T-cell (primary cell): Measurements from ENCODE around the gene OR8S1. TPM values are rescaled to one million over a fixed set of nuclear protein-coding genes. Genes with fewer than 3 reads are reported as not detected.
A peak's percentile ranks its signal among the peaks of the same experiment; 100 is the strongest.
"Not testable (repeated sequence)": the region's sequence is repeated elsewhere in the genome, so short reads cannot be mapped to it uniquely, and the experiment has no call there.

ENCODE experiments used
- ATAC-seq, 4 experiments: fragments of 200-7000 bp in 3 of 4; fragments of 150-1000 bp in 1 of 4; cut with Tn5 transposase; replicated peaks in 1 of 4; 1 replicate in 3 of 4; 2 replicates in 1 of 4; pipeline ENCODE4 v1.10.0; 2021; ENCODE audit warnings: moderate library complexity in 3 of 4, mild to moderate bottlenecking in 2 of 4, moderate number of reproducible peaks in 1 of 4
- CTCF ChIA-PET, 2 donors: fragments of 300-600 bp; sonication (Branson Sonifier 250); formaldehyde crosslinking; loops; one replicate each; lab custom pipeline; 2022; ENCODE audit warnings: antibody characterized with exemption in 2 of 2; lab: Charles Lee
- POLR2A ChIA-PET, 2 donors: fragments of 300-600 bp; sonication (Branson Sonifier 250); formaldehyde crosslinking; loops; one replicate each; lab custom pipeline; 2022; ENCODE audit warnings: antibody characterized with exemption in 2 of 2; lab: Charles Lee
- DNase-seq, 35 experiments: peaks; one replicate each; pipeline versions ENCODE4 v3.0.0 to v3.0.0-alpha.2; 2013 to 2023
- H3K27ac ChIP-seq: one replicate; pipeline ENCODE4 v1.5.1; 2013; ENCODE audit warnings: low read length
- H3K27me3 ChIP-seq, 2 experiments: replicated peaks in 1 of 2; 1 replicate in 1 of 2; 2 replicates in 1 of 2; pipeline versions ENCODE4 v1.6.1 to v1.7.0; 2013; ENCODE audit warnings: low read length in 1 of 2, mixed read lengths in 1 of 2; ENCODE audit not compliant: control insufficient read depth in 2 of 2, insufficient read depth in 2 of 2; ENCODE audit errors: extremely low read depth in 1 of 2
- H3K36me3 ChIP-seq, 2 donors: 1 replicate in 1 of 2; 2 replicates in 1 of 2; pipeline versions ENCODE4 v1.6.1 to v1.7.0; 2013; ENCODE audit warnings: low read length in 1 of 2; ENCODE audit not compliant: control insufficient read depth in 2 of 2, insufficient read depth in 1 of 2; ENCODE audit errors: extremely low read depth in 1 of 2
- H3K4me1 ChIP-seq, 2 experiments: 1 replicate in 1 of 2; 2 replicates in 1 of 2; pipeline versions ENCODE4 v1.6.1 to v1.7.0; 2013; ENCODE audit warnings: low read length in 2 of 2, mixed read lengths in 1 of 2; ENCODE audit not compliant: insufficient read depth in 2 of 2, control insufficient read depth in 1 of 2; ENCODE audit errors: extremely low read depth in 1 of 2
- H3K4me3 ChIP-seq, 2 donors: 1 replicate in 1 of 2; 2 replicates in 1 of 2; pipeline versions ENCODE4 v1.5.1 to v1.7.0; 2013; ENCODE audit warnings: mild to moderate bottlenecking in 2 of 2, low read length in 1 of 2, moderate library complexity in 1 of 2; ENCODE audit not compliant: control insufficient read depth in 1 of 2; ENCODE audit errors: extremely low read depth in 1 of 2
- H3K9me3 ChIP-seq: 2 replicates; pipeline ENCODE4 v1.7.0; 2013
- H3K27ac Mint-ChIP-seq, 2 donors: one replicate each; pipeline ENCODE4 v1.8.0; 2020 to 2021; ENCODE audit warnings: mild to moderate bottlenecking in 2 of 2, mixed read lengths in 2 of 2
- H3K27me3 Mint-ChIP-seq, 2 donors: one replicate each; pipeline ENCODE4 v1.8.0; 2021 to 2022; ENCODE audit warnings: mixed read lengths in 2 of 2
- H3K36me3 Mint-ChIP-seq: one replicate; pipeline ENCODE4 v1.8.0; 2021; ENCODE audit warnings: mixed read lengths
- H3K4me1 Mint-ChIP-seq, 3 donors: one replicate each; pipeline ENCODE4 v1.8.0; 2020 to 2022; ENCODE audit warnings: mixed read lengths in 3 of 3, mild to moderate bottlenecking in 1 of 3
- H3K4me3 Mint-ChIP-seq, 3 donors: one replicate each; pipeline ENCODE4 v1.8.0; 2020 to 2022; ENCODE audit warnings: mild to moderate bottlenecking in 3 of 3, mixed read lengths in 3 of 3, moderate library complexity in 3 of 3
- H3K9me3 Mint-ChIP-seq, 3 donors: one replicate each; pipeline ENCODE4 v1.8.0; 2020 to 2022; ENCODE audit warnings: mixed read lengths in 3 of 3
- WGBS: methylation state at CpG from one replicate; pipeline ENCODE4 v1.1.5; 2013; ENCODE audit warnings: missing lambda C conversion rate; ENCODE audit not compliant: insufficient coverage; 5-methylcytosine and 5-hydroxymethylcytosine counted together
- total RNA-seq, 35 experiments: library from RNA in 6 of 35; stranded (reverse) in 6 of 35; fragments of 120-200 nt in 1 of 35; gene quantifications; one replicate each; pipeline versions ENCODE4 v1.2.1 to v1.2.4 and lab custom pipeline; 2013 to 2026

Gene OR8S1
- total RNA-seq, 5 donors from 2014 or later (not counting 1 experiment from before 2014, with no cell fraction given): not detected

- ATAC-seq, DNase-seq, H3K36me3 Mint-ChIP-seq, H3K4me1 ChIP-seq, H3K4me3 ChIP-seq, H3K4me1 Mint-ChIP-seq, H3K4me3 Mint-ChIP-seq, H3K27me3 Mint-ChIP-seq, H3K27me3 ChIP-seq, H3K36me3 ChIP-seq, H3K9me3 ChIP-seq, H3K27ac ChIP-seq, H3K9me3 Mint-ChIP-seq, CTCF ChIA-PET, POLR2A ChIA-PET, H3K27ac Mint-ChIP-seq: not testable (repeated sequence)
- no CpG with 5 or more reads among the region's 3 CpGs for WGBS
These were observed 21.6 kb downstream of the OR8S1 start for GRCh38 chr12:48547012-48547411.

- H3K27ac Mint-ChIP-seq, H3K9me3 Mint-ChIP-seq, H3K4me3 Mint-ChIP-seq, H3K4me3 ChIP-seq, CTCF ChIA-PET, ATAC-seq, H3K36me3 ChIP-seq, H3K27me3 ChIP-seq, H3K4me1 ChIP-seq, H3K36me3 Mint-ChIP-seq, POLR2A ChIA-PET, H3K9me3 ChIP-seq, DNase-seq, H3K27ac ChIP-seq: not testable (repeated sequence)
- peaks cover 0 to 19% (median 0%) of the 10 kb centered on the region in 3 donors for H3K4me1 Mint-ChIP-seq
- 79% methylated on average over 2 of the region's 13 CpGs for WGBS
- peaks cover 17 to 19% of the 10 kb centered on the region in 2 donors for H3K27me3 Mint-ChIP-seq
These were observed 26.2 kb downstream of the OR8S1 start for GRCh38 chr12:48551636-48552035.

GRCh38 chr12:48553666-48554343 is 28.4 kb downstream of the OR8S1 start:
- Mint-ChIP-seq H3K27me3 (peaks cover 12 to 24% of the 10 kb centered on the region in 2 donors), H3K4me1 (peaks cover 0 to 19% (median 0%) of the 10 kb centered on the region in 3 donors), H3K27ac (peak overlapping the region in 1 of 2 donors; percentile 43), H3K4me3 (peak overlapping the region in 1 of 3 donors; percentile 24)
- H3K36me3 ChIP-seq, ATAC-seq, H3K4me3 ChIP-seq, H3K9me3 Mint-ChIP-seq, H3K27ac ChIP-seq, H3K9me3 ChIP-seq, H3K36me3 Mint-ChIP-seq, CTCF ChIA-PET, H3K4me1 ChIP-seq: not testable (repeated sequence)
- DNase-seq: peak in 23 of 35 experiments; percentile 1 to 44 (median 7)
- peaks cover 2 to 10% of the 10 kb centered on the region in 2 experiments for H3K27me3 ChIP-seq
- 74% methylated on average over 5 of the region's 11 CpGs for WGBS
- POLR2A ChIA-PET: interaction anchor here in 1 of 2 donors (0.7 kb wide), 1 partner anchor 35 kb away, joined by 3 read pairs; no protein-coding TSS in a partner anchor

GRCh38 chr12:48556631-48557030 is 31.2 kb downstream of the OR8S1 start:
- Histone ChIP-seq H3K27me3 (peaks cover 2 to 13% of the 10 kb centered on the region in 2 experiments), H3K27ac (no peak overlapping the region), H3K9me3 (no peaks in the 10 kb centered on the region), H3K4me1 (no peaks in the 10 kb centered on the region), H3K4me3 (no peak overlapping the region), H3K36me3 (no peaks in the 10 kb centered on the region)
- Mint-ChIP-seq H3K4me3 (no peak overlapping the region), H3K27ac (no peak overlapping the region), H3K4me1 (peaks cover 0 to 19% (median 0%) of the 10 kb centered on the region in 3 donors), H3K36me3 (no peaks in the 10 kb centered on the region), H3K27me3 (peaks cover 23 to 31% of the 10 kb centered on the region in 2 donors), H3K9me3 (no peaks in the 10 kb centered on the region)
- ChIA-PET CTCF (interaction anchor here in 1 of 2 donors (0.5 kb wide), 1 partner anchor 1252 kb away, joined by 3 read pairs; no protein-coding TSS in a partner anchor), POLR2A (no interaction called here)
- WGBS: 71% methylated on average over 1 of the region's 6 CpGs
- ATAC-seq (no peak), DNase-seq (no peak)

- H3K27ac Mint-ChIP-seq: no peak overlapping the region
- H3K9me3 Mint-ChIP-seq: no peaks in the 10 kb centered on the region
- no peak overlapping the region for H3K27ac ChIP-seq
- H3K9me3 ChIP-seq: no peaks in the 10 kb centered on the region
- 71% methylated on average over 1 of the region's 4 CpGs for WGBS
- ChIA-PET CTCF (interaction anchor here in 1 of 2 donors (1.0 kb wide), 1 partner anchor 13 kb away, joined by 3 read pairs; no protein-coding TSS in a partner anchor), POLR2A (no interaction called here)
- ATAC-seq: no peak
- H3K4me3 ChIP-seq: no peak overlapping the region
- H3K36me3 ChIP-seq: no peaks in the 10 kb centered on the region
- no peak overlapping the region for H3K4me3 Mint-ChIP-seq
- peaks cover 22 to 26% of the 10 kb centered on the region in 2 donors for H3K27me3 Mint-ChIP-seq
- H3K4me1 Mint-ChIP-seq: peaks cover 0 to 13% (median 0%) of the 10 kb centered on the region in 3 donors
- no peak for DNase-seq
- H3K27me3 ChIP-seq: peaks cover 2 to 13% of the 10 kb centered on the region in 2 experiments
- H3K4me1 ChIP-seq: no peaks in the 10 kb centered on the region
- no peaks in the 10 kb centered on the region for H3K36me3 Mint-ChIP-seq
These were observed 32.5 kb downstream of the OR8S1 start for GRCh38 chr12:48557919-48558318.

GRCh38 chr12:48567731-48568130 is 42.3 kb downstream of the OR8S1 start:
- H3K9me3 Mint-ChIP-seq: no peaks in the 10 kb centered on the region
- Histone ChIP-seq H3K36me3 (no peaks in the 10 kb centered on the region), H3K27ac (no peak overlapping the region), H3K4me3 (no peak overlapping the region), H3K4me1 (no peaks in the 10 kb centered on the region), H3K9me3 (no peaks in the 10 kb centered on the region), H3K27me3 (peaks cover 5 to 7% of the 10 kb centered on the region in 2 experiments)
- ATAC-seq (no peak), DNase-seq (no peak)
- no peak overlapping the region for H3K4me3 Mint-ChIP-seq
- no peaks in the 10 kb centered on the region for H3K36me3 Mint-ChIP-seq
- H3K27ac Mint-ChIP-seq: no peak overlapping the region
- ChIA-PET POLR2A (no interaction called here), CTCF (no interaction called here)
- WGBS: 79% methylated on average over 2 of the region's 4 CpGs
- peaks cover 3 to 18% of the 10 kb centered on the region in 2 donors for H3K27me3 Mint-ChIP-seq
- peaks cover 0 to 4% (median 0%) of the 10 kb centered on the region in 3 donors for H3K4me1 Mint-ChIP-seq
